Omental fat pad (tissue), 4 donors: ENCODE data around the gene PIGL. TPM values are rescaled to one million over a fixed set of nuclear protein-coding genes. Genes with fewer than 3 reads are reported as not detected.

Source experiments
- ATAC-seq: fragments of 150-250 bp; one replicate; pipeline ENCODE4 v1.9.1; 2016; ENCODE audit warnings: mild to moderate bottlenecking, moderate library complexity; ENCODE audit not compliant: low FRiP score
- DNase-seq: peaks from one replicate; pipeline ENCODE4 v3.0.0-alpha.2; 2019; ENCODE audit warnings: low spot score
- total RNA-seq, 4 donors: library from RNA; depleted of rRNA; stranded (reverse); fragments of >200 nt; gene quantifications; one replicate each; pipeline ENCODE4 v1.1.0, GENCODE V29; 2016
- TF ChIP-seq, protein P1 (sequence below), 3 donors: fragments of 450-650 bp; IDR thresholded peaks; one replicate each; pipeline ENCODE4 v1.5.1; 2016 to 2017; ENCODE audit warnings: antibody characterized with exemption in 3 of 3, mild to moderate bottlenecking in 3 of 3, moderate library complexity in 2 of 3

PIGL gene
- total RNA-seq, 4 donors from 2014 or later = 44.8 to 62.4 (median 52.5) TPM

DNA sequence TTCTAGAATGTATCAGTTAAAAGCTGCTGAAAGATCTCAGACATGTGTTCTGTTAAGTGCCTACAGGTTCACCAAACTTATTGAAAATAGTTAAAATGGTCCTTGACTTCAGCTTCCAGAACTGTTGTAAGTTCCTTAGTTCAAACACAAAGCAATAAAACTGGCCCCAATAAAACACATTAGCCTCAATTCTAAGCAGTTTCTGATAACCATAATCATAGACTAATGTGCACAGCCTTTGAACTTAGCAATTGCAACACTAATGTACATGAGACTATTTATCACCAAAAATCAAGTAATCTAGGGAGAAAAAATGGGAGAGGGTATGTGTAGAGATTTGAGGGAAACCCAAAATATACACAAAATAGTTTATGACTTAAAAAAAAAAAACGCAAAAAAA is 15.4 kb downstream of the PIGL start:
- DNase-seq (no peak), ATAC-seq (no peak)
- TF ChIP-seq, protein P1, sequence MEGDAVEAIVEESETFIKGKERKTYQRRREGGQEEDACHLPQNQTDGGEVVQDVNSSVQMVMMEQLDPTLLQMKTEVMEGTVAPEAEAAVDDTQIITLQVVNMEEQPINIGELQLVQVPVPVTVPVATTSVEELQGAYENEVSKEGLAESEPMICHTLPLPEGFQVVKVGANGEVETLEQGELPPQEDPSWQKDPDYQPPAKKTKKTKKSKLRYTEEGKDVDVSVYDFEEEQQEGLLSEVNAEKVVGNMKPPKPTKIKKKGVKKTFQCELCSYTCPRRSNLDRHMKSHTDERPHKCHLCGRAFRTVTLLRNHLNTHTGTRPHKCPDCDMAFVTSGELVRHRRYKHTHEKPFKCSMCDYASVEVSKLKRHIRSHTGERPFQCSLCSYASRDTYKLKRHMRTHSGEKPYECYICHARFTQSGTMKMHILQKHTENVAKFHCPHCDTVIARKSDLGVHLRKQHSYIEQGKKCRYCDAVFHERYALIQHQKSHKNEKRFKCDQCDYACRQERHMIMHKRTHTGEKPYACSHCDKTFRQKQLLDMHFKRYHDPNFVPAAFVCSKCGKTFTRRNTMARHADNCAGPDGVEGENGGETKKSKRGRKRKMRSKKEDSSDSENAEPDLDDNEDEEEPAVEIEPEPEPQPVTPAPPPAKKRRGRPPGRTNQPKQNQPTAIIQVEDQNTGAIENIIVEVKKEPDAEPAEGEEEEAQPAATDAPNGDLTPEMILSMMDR (IDR thresholded peaks at IDR 0.05) = no peak

DNA sequence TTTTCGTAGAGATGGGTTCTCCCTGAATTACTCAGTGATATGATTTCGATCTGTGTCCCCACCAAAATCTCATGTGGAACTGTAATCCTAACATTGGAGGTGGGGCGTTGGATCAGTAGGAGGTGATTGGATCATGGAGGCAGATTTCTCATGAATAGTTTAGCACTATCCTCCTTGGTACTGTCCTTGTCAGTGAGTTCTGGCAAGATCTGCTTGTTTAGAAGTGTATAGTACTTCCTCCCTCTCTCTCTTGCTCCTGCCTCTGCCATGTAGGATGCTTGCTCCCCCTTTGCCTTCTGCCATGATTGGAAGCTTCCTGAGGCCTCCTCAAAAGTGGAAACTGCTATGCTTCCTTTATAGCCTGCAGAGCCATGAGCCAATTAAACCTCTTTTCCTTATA is 22.9 kb downstream of the PIGL start:
- ATAC-seq = no peak
- TF ChIP-seq, protein P1 (IDR thresholded peaks at IDR 0.05) = no peak
- no peak for DNase-seq

DNA sequence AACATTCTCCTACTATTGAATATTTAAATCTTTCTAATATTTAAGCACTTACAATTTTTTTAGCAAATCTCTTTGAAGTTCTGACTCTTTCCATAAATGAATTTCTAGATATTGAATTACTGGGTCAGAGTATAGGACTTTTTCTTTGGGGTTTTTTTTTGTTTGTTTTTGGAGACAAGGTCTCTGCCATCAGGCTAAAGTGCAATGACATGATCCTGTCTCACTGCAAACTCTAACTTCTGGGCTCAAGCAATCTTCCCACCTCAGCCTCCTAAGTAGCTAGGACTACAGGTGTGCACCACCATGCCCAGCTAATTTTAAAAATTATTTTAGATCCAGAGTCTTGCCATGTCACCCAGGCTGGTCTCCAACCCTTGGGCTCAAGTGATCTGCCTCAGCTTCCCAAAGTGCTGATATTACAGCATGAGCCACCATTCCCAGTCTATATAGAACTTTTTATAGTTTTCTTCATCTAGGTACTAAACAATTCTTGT is 24.9 kb downstream of the PIGL start:
- no peak for DNase-seq
- TF ChIP-seq, protein P1 (IDR thresholded peaks at IDR 0.05) = no peak
- no peak for ATAC-seq

DNA sequence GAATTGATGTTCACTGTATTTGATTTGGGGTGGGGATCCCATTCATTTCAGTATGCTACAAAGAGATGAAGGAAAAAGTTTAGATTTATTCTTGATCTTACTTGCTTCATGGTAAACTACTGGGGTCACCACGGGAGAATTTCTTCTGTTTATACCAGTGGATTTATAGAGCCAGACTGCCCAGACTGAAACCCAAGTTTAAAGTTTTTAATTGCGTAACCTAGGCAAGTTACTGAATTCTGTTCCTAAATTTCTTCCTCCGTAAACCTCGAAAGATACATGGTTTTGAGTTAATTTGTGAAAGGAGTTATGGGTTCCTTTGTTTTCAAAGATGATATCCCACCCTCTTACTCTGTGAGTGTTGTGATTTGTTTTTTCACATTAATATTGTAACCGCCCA is 26.4 kb downstream of the PIGL start:
- TF ChIP-seq, protein P1 (IDR thresholded peaks at IDR 0.05) = no peak

DNA sequence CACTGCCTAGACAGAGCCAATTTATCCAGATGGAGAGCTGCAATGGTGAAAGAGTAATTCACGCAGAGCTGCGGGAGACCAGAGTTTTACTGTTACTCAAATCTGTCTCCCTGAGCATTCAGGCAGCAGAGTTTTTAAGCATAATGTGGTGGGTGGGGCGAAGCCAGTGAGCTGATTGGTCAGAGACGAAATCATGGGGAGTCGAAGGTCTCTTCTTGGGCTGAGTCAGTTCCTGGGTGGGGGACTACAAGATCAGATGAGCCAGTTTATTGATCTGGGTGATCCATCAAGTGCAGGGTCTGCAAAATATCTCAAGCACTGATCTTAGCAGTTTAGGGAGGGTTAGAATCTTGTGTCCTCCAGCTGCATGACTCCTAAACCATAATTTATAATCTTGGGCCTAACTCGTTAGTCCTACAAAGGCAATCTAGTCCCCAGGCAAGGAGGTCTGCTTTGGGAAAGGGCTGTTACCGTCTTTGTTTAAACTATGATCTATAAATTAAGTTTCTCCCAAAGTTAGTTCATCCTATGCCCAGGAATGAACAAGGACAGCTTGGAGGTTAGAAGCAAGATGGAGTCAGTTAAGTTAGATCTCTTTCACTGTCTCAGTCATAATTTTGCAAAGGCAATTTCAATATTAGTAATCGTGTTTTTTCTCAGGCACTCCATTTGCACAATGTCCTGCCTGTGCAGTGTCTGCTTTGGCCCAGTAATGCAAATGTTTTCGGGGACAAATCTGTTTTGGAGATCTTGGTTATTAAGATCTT is 27.0 kb downstream of the PIGL start:
- ATAC-seq = no peak
- DNase-seq = no peak
- TF ChIP-seq, protein P1 (IDR thresholded peaks at IDR 0.05) = no peak

More for the DNA sequence above, 26.4 kb downstream of the PIGL start:
- no peak for DNase-seq
- no peak for ATAC-seq

DNA sequence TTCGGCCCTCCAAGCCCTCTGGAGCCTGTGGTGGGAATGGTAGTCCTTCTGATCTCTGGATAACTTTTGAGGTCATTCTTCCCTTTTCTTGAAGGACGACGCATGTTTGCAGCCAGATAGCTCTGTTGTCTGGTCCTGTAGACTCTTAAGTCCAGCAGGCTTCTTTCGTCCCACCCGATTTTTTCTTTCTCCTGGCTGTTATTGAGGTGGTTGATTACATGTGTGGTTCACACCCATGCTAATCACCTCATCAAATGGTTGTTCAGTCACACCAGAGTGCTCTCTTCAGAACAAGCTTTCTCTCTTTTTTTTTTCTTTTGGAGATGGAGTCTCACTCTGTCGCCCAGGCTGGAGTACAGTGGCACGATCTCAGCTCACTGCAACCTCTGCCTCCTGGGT is 30.6 kb downstream of the PIGL start:
- TF ChIP-seq, protein P1 (IDR thresholded peaks at IDR 0.05) = no peak
- DNase-seq (no peak), ATAC-seq (no peak)

DNA sequence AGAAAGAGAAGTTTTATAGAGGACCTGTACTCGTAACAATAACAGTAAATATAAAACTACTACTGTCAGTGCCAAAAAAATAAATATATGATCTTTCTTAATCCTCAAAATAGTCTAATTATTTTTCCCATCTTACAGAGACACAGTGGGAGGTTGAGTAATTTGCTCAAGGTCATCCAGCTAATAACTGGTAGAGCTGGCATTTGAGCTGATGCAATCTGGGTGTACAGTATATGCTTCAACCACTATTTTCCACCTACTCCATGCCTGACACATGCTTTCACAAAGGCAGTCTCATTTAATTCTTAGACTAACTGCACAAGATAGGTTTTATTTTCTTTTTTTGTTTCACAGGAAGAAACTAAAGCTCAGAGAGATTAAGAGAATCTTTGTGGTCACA is 33.6 kb downstream of the PIGL start:
- DNase-seq = no peak
- no peak for ATAC-seq
- TF ChIP-seq, protein P1 (IDR thresholded peaks at IDR 0.05) = no peak
